ENCODE measurements around the gene TFCP2.

- no peak for TF ChIP-seq CTCF (IDR thresholded peaks at IDR 0.05)
- no peak for TF ChIP-seq ZFX (IDR thresholded peaks at IDR 0.05; ENCODE audit: borderline replicate concordance)
Observed at GRCh38 chr12:51065530-51065929, 107.4 kb downstream of the TFCP2 start.
